ENCODE data around the gene TBC1D8.

- TF ChIP-seq PATZ1 (CRISPR knock-in tag; IDR thresholded peaks at IDR 0.05; ENCODE audit: borderline replicate concordance) (no peak), ZFP30 (CRISPR knock-in tag; IDR thresholded peaks at IDR 0.05) (no peak), OSR1 (CRISPR knock-in tag; IDR thresholded peaks at IDR 0.05) (no peak), PPARA (CRISPR knock-in tag; IDR thresholded peaks at IDR 0.05; ENCODE audit: borderline replicate concordance) (no peak), CSRNP3 (CRISPR knock-in tag; IDR thresholded peaks at IDR 0.05) (no peak), SNAI2 (CRISPR knock-in tag; IDR thresholded peaks at IDR 0.05) (no peak), GLIS3 (CRISPR knock-in tag; IDR thresholded peaks at IDR 0.05) (no peak)
Measured at GRCh38 chr2:101127319-101128056, 23.7 kb downstream of the TBC1D8 start.

Data from SK-N-SH treated with all-trans-retinoic acid at 6 μM for 48 hours (cell line).